Astrocyte (in vitro differentiated cells and primary cell): ENCODE measurements around the gene PRAMEF1. TPM values are rescaled to one million over a fixed set of nuclear protein-coding genes. Genes with fewer than 3 reads are reported as not detected.

Source experiments
- DNase-seq: peaks from one replicate; pipeline ENCODE4 v3.0.0-alpha.2; 2010; ENCODE audit warnings: low read depth
- FAIRE-seq: peaks from 2 replicates; lab custom pipeline; 2011; peaks lifted over from hg19 to GRCh38; lab: Jason Lieb, UNC
- H2AFZ ChIP-seq: 2 replicates; pipeline ENCODE4 v1.6.0; 2012; ENCODE audit warnings: low read depth, low read length, inconsistent platforms
- H3K27ac ChIP-seq: 2 replicates; pipeline ENCODE4 v1.5.1; 2011; ENCODE audit warnings: low read depth, low read length, inconsistent platforms
- H3K27me3 ChIP-seq: 2 replicates; pipeline ENCODE4 v1.6.0; 2011; ENCODE audit warnings: low read length, inconsistent platforms; ENCODE audit not compliant: insufficient read depth
- H3K36me3 ChIP-seq: 2 replicates; pipeline ENCODE4 v1.5.1; 2011; ENCODE audit warnings: low read length, inconsistent platforms; ENCODE audit not compliant: insufficient read depth
- H3K4me1 ChIP-seq: 2 replicates; pipeline ENCODE4 v1.5.1; 2011; ENCODE audit warnings: low read length, inconsistent platforms; ENCODE audit not compliant: insufficient read depth
- H3K4me2 ChIP-seq: 2 replicates; pipeline ENCODE4 v1.6.0; 2012; ENCODE audit warnings: low read length, inconsistent platforms
- H3K4me3 ChIP-seq: 2 replicates; pipeline ENCODE4 v1.5.1; 2011; ENCODE audit warnings: low read depth, mild to moderate bottlenecking, low read length, inconsistent platforms; ENCODE audit not compliant: insufficient read depth
- H3K79me2 ChIP-seq: 2 replicates; pipeline ENCODE4 v1.6.0; 2012; ENCODE audit warnings: mild to moderate bottlenecking, low read length, inconsistent platforms; ENCODE audit not compliant: insufficient read depth
- H3K9ac ChIP-seq: 2 replicates; pipeline ENCODE4 v1.6.0; 2012; ENCODE audit warnings: mild to moderate bottlenecking, low read length, inconsistent platforms
- H3K9me3 ChIP-seq: 2 replicates; pipeline ENCODE4 v1.5.1; 2012; ENCODE audit warnings: low read depth, mild to moderate bottlenecking, low read length, inconsistent platforms; ENCODE audit not compliant: insufficient read depth
- H4K20me1 ChIP-seq: 2 replicates; pipeline ENCODE4 v1.6.0; 2012; ENCODE audit warnings: low read length, inconsistent platforms; ENCODE audit not compliant: insufficient read depth
- H3K27ac Mint-ChIP-seq: one replicate; pipeline ENCODE4 v1.8.0; 2021; ENCODE audit warnings: mild to moderate bottlenecking, mixed read lengths; ENCODE audit not compliant: unreplicated experiment
- H3K27me3 Mint-ChIP-seq: one replicate; pipeline ENCODE4 v1.8.0; 2021; ENCODE audit warnings: low read depth, mixed read lengths; ENCODE audit not compliant: unreplicated experiment
- H3K36me3 Mint-ChIP-seq: one replicate; pipeline ENCODE4 v1.8.0; 2021; ENCODE audit warnings: low read depth, mixed read lengths; ENCODE audit not compliant: unreplicated experiment
- H3K4me1 Mint-ChIP-seq: one replicate; pipeline ENCODE4 v1.8.0; 2021; ENCODE audit warnings: low read depth, mixed read lengths; ENCODE audit not compliant: unreplicated experiment
- H3K4me3 Mint-ChIP-seq: one replicate; pipeline ENCODE4 v1.8.0; 2021; ENCODE audit warnings: mild to moderate bottlenecking, moderate library complexity, mixed read lengths; ENCODE audit not compliant: unreplicated experiment
- H3K9me3 Mint-ChIP-seq: one replicate; pipeline ENCODE4 v1.8.0; 2021; ENCODE audit warnings: mild to moderate bottlenecking, mixed read lengths; ENCODE audit not compliant: unreplicated experiment
- EZH2 ChIP-seq: IDR thresholded peaks from 2 replicates; pipeline ENCODE4 v1.6.1; 2012; ENCODE audit warnings: mild to moderate bottlenecking, low read length, inconsistent platforms; ENCODE audit not compliant: insufficient read depth
- total RNA-seq: library from RNA; stranded (reverse); gene quantifications from 2 replicates; pipeline ENCODE4 v1.2.1, GENCODE V29; 2021
- TF ChIP-seq, protein P1 (sequence below): IDR thresholded peaks from 2 replicates; pipeline ENCODE4 v1.5.1; 2011; ENCODE audit warnings: low read depth, mild to moderate bottlenecking, inconsistent platforms, low read length, moderate library complexity; ENCODE audit not compliant: insufficient read depth

The PRAMEF1 gene
- total RNA-seq, 1 donor from 2014 or later = not detected

DNA sequence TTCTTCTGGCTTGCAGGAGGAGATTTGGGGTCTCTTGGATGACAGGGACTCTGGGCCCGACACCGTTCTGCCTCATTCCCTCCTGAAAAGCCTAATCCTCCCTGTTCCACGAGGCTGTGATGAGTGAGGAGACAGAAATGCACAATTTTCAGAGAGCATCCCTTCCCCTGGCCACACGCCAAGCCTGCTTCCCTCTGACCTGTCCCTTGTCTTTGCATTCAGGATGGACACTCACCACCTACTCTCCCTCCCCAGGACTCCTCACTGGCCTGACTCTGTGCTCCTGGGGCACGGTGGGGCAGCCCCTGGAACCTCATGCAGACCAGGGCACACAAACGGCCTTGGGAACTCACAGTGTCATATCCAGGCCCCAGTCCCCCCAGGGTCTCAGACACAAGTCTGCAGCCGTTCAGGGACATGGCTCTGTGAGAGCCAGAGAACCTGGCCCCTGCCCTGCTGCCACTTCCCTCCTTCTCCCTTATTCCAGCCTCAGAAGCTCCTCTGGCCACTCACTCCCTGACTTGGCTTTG, 21.2 kb upstream of the PRAMEF1 start:
- Mint-ChIP-seq H3K9me3 (peaks cover 3% of the 10 kb centered on the region), H3K27me3 (peaks cover 23% of the 10 kb centered on the region), H3K36me3 (no peaks in the 10 kb centered on the region), H3K4me3 (no peak overlapping the region), H3K4me1 (no peaks in the 10 kb centered on the region), H3K27ac (no peak overlapping the region)
- no peak overlapping the region for H3K4me2 ChIP-seq
- no peaks in the 10 kb centered on the region for H3K27me3 ChIP-seq
- no peak overlapping the region for H2AFZ ChIP-seq
- DNase-seq (no peak), FAIRE-seq (no peak)
- H3K79me2 ChIP-seq = no peaks in the 10 kb centered on the region
- no peaks in the 10 kb centered on the region for H3K36me3 ChIP-seq
- H3K9me3 ChIP-seq = peaks cover 3% of the 10 kb centered on the region
- no peak overlapping the region for H3K4me3 ChIP-seq
- no peak overlapping the region for H3K9ac ChIP-seq
- no peak overlapping the region for H3K27ac ChIP-seq
- TF ChIP-seq EZH2 = no peak
- TF ChIP-seq, protein P1, sequence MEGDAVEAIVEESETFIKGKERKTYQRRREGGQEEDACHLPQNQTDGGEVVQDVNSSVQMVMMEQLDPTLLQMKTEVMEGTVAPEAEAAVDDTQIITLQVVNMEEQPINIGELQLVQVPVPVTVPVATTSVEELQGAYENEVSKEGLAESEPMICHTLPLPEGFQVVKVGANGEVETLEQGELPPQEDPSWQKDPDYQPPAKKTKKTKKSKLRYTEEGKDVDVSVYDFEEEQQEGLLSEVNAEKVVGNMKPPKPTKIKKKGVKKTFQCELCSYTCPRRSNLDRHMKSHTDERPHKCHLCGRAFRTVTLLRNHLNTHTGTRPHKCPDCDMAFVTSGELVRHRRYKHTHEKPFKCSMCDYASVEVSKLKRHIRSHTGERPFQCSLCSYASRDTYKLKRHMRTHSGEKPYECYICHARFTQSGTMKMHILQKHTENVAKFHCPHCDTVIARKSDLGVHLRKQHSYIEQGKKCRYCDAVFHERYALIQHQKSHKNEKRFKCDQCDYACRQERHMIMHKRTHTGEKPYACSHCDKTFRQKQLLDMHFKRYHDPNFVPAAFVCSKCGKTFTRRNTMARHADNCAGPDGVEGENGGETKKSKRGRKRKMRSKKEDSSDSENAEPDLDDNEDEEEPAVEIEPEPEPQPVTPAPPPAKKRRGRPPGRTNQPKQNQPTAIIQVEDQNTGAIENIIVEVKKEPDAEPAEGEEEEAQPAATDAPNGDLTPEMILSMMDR = no peak
- no peaks in the 10 kb centered on the region for H4K20me1 ChIP-seq
- H3K4me1 ChIP-seq = no peaks in the 10 kb centered on the region

DNA sequence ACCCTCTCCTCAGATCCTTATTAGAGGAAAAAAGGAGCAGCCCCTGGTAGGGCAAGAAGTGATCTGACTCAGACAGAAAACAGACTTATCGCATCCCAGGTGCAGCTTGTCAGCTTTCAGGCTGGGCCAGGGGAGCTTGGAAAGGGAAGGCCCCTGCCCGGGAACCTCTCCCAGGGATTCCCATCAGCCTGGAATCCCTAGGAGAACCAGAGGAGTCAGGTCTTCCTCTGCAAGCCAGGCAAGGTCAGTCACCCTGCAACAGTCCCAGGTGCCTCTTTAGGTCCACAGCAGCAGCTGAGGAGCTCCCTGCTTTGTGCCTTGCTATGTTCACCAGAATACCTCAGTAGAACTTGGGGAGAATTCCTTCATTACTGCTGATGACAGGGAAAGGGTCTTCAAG, 20.6 kb upstream of the PRAMEF1 start:
- peaks cover 24% of the 10 kb centered on the region for H3K27me3 Mint-ChIP-seq
- Histone ChIP-seq H4K20me1 (no peaks in the 10 kb centered on the region), H3K36me3 (no peaks in the 10 kb centered on the region), H3K79me2 (no peaks in the 10 kb centered on the region), H3K27ac (no peak overlapping the region), H3K27me3 (no peaks in the 10 kb centered on the region), H3K4me1 (no peaks in the 10 kb centered on the region), H3K9ac (no peak overlapping the region), H2AFZ (no peak overlapping the region), H3K4me2 (no peak overlapping the region), H3K9me3 (peaks cover 3% of the 10 kb centered on the region), H3K4me3 (no peak overlapping the region)
- H3K36me3 Mint-ChIP-seq = no peaks in the 10 kb centered on the region
- no peak for FAIRE-seq
- no peak overlapping the region for H3K4me3 Mint-ChIP-seq
- H3K4me1 Mint-ChIP-seq = no peaks in the 10 kb centered on the region
- no peak for DNase-seq
- H3K9me3 Mint-ChIP-seq = peaks cover 5% of the 10 kb centered on the region
- no peak overlapping the region for H3K27ac Mint-ChIP-seq
- TF ChIP-seq, protein P1 = no peak
- TF ChIP-seq EZH2 = no peak

DNA sequence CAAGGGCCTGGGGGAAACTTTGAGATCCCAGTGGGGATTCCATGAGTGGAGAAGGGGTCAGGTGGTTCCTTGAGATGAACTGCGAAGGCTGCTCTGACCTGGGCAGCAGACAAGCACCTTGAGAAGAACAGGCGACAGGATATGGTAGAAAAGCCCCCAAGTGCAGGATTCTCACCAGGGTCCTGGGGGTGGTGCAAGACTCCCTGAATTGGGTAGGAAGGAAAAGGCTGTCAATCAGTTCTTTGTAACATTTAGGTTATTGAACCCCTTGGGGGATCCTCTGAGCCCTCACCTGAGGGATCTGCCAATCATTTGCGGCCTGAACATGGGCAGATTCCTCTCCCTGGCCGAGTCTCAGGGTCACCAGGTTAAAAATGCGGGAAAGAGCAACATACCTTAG, 20.0 kb upstream of the PRAMEF1 start:
- FAIRE-seq (no peak), DNase-seq (no peak)
- Histone ChIP-seq H4K20me1 (no peaks in the 10 kb centered on the region), H3K9me3 (peaks cover 3% of the 10 kb centered on the region), H3K27ac (no peak overlapping the region), H3K9ac (no peak overlapping the region), H3K4me2 (no peak overlapping the region), H2AFZ (no peak overlapping the region), H3K79me2 (no peaks in the 10 kb centered on the region), H3K36me3 (no peaks in the 10 kb centered on the region), H3K27me3 (no peaks in the 10 kb centered on the region), H3K4me3 (no peak overlapping the region), H3K4me1 (no peaks in the 10 kb centered on the region)
- peaks cover 5% of the 10 kb centered on the region for H3K9me3 Mint-ChIP-seq
- no peak overlapping the region for H3K27ac Mint-ChIP-seq
- peaks cover 3% of the 10 kb centered on the region for H3K36me3 Mint-ChIP-seq
- TF ChIP-seq EZH2 = no peak
- TF ChIP-seq, protein P1 = no peak
- H3K4me3 Mint-ChIP-seq = no peak overlapping the region
- peaks cover 30% of the 10 kb centered on the region for H3K27me3 Mint-ChIP-seq
- no peaks in the 10 kb centered on the region for H3K4me1 Mint-ChIP-seq
